ENCODE results near the gene TCHP.

The TCHP gene

GRCh38 chr12:109932878-109933503 lies 32.9 kb downstream of the TCHP start:
- FAIRE-seq (no peak), DNase-seq (ENCODE audit: low spot score) (no peak)

GRCh38 chr12:109934026-109934425 lies 34.0 kb downstream of the TCHP start:
- no peak for DNase-seq (ENCODE audit: low spot score)
- FAIRE-seq = no peak

GRCh38 chr12:109937371-109937770 lies 37.3 kb downstream of the TCHP start:
- FAIRE-seq = no peak
- DNase-seq (ENCODE audit: low spot score) = no peak

GRCh38 chr12:109938947-109939346 lies 38.9 kb downstream of the TCHP start:
- FAIRE-seq (no peak), DNase-seq (ENCODE audit: low spot score) (no peak)

GRCh38 chr12:109939504-109939903 lies 39.4 kb downstream of the TCHP start:
- DNase-seq (ENCODE audit: low spot score) (no peak), FAIRE-seq (no peak)

- DNase-seq (ENCODE audit: low spot score) (no peak), FAIRE-seq (no peak)
Observed at GRCh38 chr12:109940339-109940923, 40.4 kb downstream of the TCHP start.

GRCh38 chr12:109943811-109944210 lies 43.7 kb downstream of the TCHP start:
- FAIRE-seq (no peak), DNase-seq (ENCODE audit: low spot score) (no peak)

GRCh38 chr12:109944561-109945359 lies 44.7 kb downstream of the TCHP start:
- DNase-seq (ENCODE audit: low spot score) (no peak), FAIRE-seq (no peak)

GRCh38 chr12:109946505-109946904 lies 46.4 kb downstream of the TCHP start:
- DNase-seq (ENCODE audit: low spot score) (no peak), FAIRE-seq (no peak)

GRCh38 chr12:109946913-109947312 lies 46.8 kb downstream of the TCHP start:
- FAIRE-seq = no peak

GRCh38 chr12:109947521-109947920 lies 47.4 kb downstream of the TCHP start:
- DNase-seq (ENCODE audit: low spot score) (no peak), FAIRE-seq (no peak)

More at GRCh38 chr12:109946913-109947312, 46.8 kb downstream of the TCHP start:
- DNase-seq (ENCODE audit: low spot score) = no peak

GRCh38 chr12:109948368-109948767 lies 48.3 kb downstream of the TCHP start:
- DNase-seq (ENCODE audit: low spot score) (no peak), FAIRE-seq (no peak)

- FAIRE-seq (no peak), DNase-seq (ENCODE audit: low spot score) (no peak)
Observed at GRCh38 chr12:109949089-109949488, 49.0 kb downstream of the TCHP start.

GRCh38 chr12:109950625-109951024 lies 50.6 kb downstream of the TCHP start:
- DNase-seq (ENCODE audit: low spot score) = no peak
- FAIRE-seq = no peak

- DNase-seq (ENCODE audit: low spot score) (peak; percentile 17), FAIRE-seq (no peak)
Observed at GRCh38 chr12:109951136-109951535, 51.1 kb downstream of the TCHP start.

- FAIRE-seq = no peak
- peak; percentile 82 for DNase-seq (ENCODE audit: low spot score)
Observed at GRCh38 chr12:109951751-109952150, 51.7 kb downstream of the TCHP start.

- FAIRE-seq = no peak
- DNase-seq (ENCODE audit: low spot score) = no peak
Observed at GRCh38 chr12:109952160-109952858, 52.2 kb downstream of the TCHP start.

GRCh38 chr12:109952873-109953272 lies 52.8 kb downstream of the TCHP start:
- no peak for FAIRE-seq
- no peak for DNase-seq (ENCODE audit: low spot score)

GRCh38 chr12:109953656-109954055 lies 53.6 kb downstream of the TCHP start:
- FAIRE-seq = no peak
- no peak for DNase-seq (ENCODE audit: low spot score)

GRCh38 chr12:109958374-109958773 lies 58.3 kb downstream of the TCHP start:
- DNase-seq (ENCODE audit: low spot score) = no peak
- no peak for FAIRE-seq

- FAIRE-seq (no peak), DNase-seq (ENCODE audit: low spot score) (no peak)
Observed at GRCh38 chr12:109959411-109960093, 59.5 kb downstream of the TCHP start.
